ENCODE measurements around the gene PPP1R14D.

PPP1R14D gene

GRCh38 chr15:40782609-40783227 is 45.8 kb downstream of the PPP1R14D start:
- DNase-seq (ENCODE audit: low read depth) = no peak

GRCh38 chr15:40776537-40777141 is 51.9 kb downstream of the PPP1R14D start:
- DNase-seq (ENCODE audit: low read depth) = no peak

- no peak for DNase-seq (ENCODE audit: low read depth)
These were observed 52.6 kb downstream of the PPP1R14D start for GRCh38 chr15:40775740-40776536.

GRCh38 chr15:40775007-40775406 is 53.5 kb downstream of the PPP1R14D start:
- DNase-seq (ENCODE audit: low read depth) = no peak

GRCh38 chr15:40773902-40774301 is 54.6 kb downstream of the PPP1R14D start:
- DNase-seq (ENCODE audit: low read depth) = no peak

GRCh38 chr15:40773496-40773895 is 55.0 kb downstream of the PPP1R14D start:
- DNase-seq (ENCODE audit: low read depth) = no peak

GRCh38 chr15:40772014-40772413 is 56.5 kb downstream of the PPP1R14D start:
- no peak for DNase-seq (ENCODE audit: low read depth)

- no peak for DNase-seq (ENCODE audit: low read depth)
These were observed 57.3 kb downstream of the PPP1R14D start for GRCh38 chr15:40771242-40771641.

GRCh38 chr15:40770147-40770721 is 58.3 kb downstream of the PPP1R14D start:
- DNase-seq (ENCODE audit: low read depth) = no peak

GRCh38 chr15:40769274-40770146 is 59.0 kb downstream of the PPP1R14D start, which contains the start of gene C15orf62:
TSS of gene C15orf62 (plus strand) at chr15:40769980. CDS start at chr15:40770496, 516 bp downstream.
- DNase-seq (ENCODE audit: low read depth) = no peak

GRCh38 chr15:40768521-40769273 is 59.8 kb downstream of the PPP1R14D start:
- DNase-seq (ENCODE audit: low read depth) = no peak

- no peak for DNase-seq (ENCODE audit: low read depth)
These were observed 60.5 kb downstream of the PPP1R14D start for GRCh38 chr15:40767838-40768500.

- no peak for DNase-seq (ENCODE audit: low read depth)
These were observed 61.3 kb downstream of the PPP1R14D start for GRCh38 chr15:40766906-40767837.

GRCh38 chr15:40766194-40766815 is 62.2 kb downstream of the PPP1R14D start:
- no peak for DNase-seq (ENCODE audit: low read depth)
